Measurements from ENCODE around the gene TCERG1L.

The TCERG1L gene

DNA sequence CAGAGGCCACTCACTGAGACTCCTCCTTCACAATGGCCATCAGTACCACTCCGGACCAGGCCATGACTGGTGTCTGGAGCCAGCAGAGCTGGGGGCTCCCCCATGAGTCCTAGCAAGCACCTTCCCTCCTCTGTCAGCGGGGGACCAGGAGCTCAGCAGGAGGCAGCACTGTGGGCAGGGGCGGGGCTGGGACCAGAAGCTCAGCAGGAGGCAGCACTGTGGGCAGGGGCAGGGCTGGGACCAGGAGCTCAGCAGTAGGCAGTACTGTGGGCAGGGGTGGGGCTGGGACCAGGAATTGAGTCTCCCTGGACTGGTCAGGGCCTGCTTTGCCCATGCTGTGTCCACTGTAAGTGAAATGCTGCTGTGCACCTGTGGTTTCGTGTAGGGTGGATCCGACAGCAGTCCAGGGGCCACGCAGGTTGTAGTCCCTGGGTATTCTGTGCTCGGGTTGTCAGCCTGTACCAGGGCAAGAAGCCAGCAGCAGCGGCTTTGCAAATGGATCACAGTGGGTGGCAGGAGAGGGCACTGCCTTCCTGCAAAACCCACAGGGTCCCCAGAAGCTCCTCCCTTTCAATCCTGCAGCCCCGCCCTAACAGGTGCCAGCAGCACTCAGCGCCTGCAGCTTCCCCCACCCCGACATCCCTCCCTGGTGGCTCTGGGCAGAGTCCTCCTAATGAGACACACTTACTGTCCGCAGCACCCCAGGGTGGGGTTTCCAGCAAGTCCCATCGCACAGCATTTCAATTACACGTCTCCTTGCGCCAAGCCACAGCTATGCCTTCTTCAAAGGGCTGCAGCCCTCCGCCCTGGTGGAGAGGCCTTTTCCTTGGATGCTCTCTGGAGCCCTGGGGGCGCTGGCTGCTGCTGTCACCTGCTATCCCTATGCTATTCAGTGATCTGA, 220.5 kb downstream of the TCERG1L start:
- Histone ChIP-seq H3K27me3 (replicated peaks; ENCODE audit: control insufficient read depth, insufficient read depth, low read length) (no peaks in the 10 kb centered on the region), H3K36me3 (ENCODE audit: control insufficient read depth, insufficient read depth, low read length) (no peaks in the 10 kb centered on the region), H3K4me3 (replicated peaks; ENCODE audit: low read depth, low read length) (no peak overlapping the region)
- TF ChIP-seq, protein P1, sequence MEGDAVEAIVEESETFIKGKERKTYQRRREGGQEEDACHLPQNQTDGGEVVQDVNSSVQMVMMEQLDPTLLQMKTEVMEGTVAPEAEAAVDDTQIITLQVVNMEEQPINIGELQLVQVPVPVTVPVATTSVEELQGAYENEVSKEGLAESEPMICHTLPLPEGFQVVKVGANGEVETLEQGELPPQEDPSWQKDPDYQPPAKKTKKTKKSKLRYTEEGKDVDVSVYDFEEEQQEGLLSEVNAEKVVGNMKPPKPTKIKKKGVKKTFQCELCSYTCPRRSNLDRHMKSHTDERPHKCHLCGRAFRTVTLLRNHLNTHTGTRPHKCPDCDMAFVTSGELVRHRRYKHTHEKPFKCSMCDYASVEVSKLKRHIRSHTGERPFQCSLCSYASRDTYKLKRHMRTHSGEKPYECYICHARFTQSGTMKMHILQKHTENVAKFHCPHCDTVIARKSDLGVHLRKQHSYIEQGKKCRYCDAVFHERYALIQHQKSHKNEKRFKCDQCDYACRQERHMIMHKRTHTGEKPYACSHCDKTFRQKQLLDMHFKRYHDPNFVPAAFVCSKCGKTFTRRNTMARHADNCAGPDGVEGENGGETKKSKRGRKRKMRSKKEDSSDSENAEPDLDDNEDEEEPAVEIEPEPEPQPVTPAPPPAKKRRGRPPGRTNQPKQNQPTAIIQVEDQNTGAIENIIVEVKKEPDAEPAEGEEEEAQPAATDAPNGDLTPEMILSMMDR (IDR thresholded peaks at IDR 0.05; ENCODE audit: insufficient read depth, low read length, poor library complexity, severe bottlenecking): no peak
- DNase-seq (ENCODE audit: extremely low read depth, insufficient read length): no peak

DNA sequence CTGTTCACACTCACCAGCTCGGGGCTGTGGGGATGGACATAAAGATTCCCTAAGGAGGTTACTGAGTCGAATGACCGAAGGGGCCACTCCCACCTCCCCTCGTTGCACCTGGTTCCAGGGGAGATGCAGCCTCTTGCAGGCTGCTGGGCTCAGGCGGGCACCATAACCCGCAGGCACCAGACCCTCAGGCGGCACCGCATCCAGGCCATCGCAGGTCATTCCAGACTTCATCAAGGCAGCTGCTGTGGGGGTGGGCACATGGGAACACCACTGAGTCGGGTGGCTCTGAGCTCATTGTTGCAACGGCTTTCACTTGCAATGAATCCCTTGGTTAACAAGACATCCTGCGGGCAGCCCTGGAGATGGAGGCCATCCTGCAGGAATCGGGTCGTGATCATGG, 221.7 kb downstream of the TCERG1L start:
- Histone ChIP-seq H3K27me3 (replicated peaks; ENCODE audit: control insufficient read depth, insufficient read depth, low read length) (no peaks in the 10 kb centered on the region), H3K36me3 (ENCODE audit: control insufficient read depth, insufficient read depth, low read length) (no peaks in the 10 kb centered on the region), H3K4me3 (replicated peaks; ENCODE audit: low read depth, low read length) (no peak overlapping the region)
- DNase-seq (ENCODE audit: extremely low read depth, insufficient read length): no peak
- TF ChIP-seq, protein P1 (IDR thresholded peaks at IDR 0.05; ENCODE audit: insufficient read depth, low read length, poor library complexity, severe bottlenecking): no peak

DNA sequence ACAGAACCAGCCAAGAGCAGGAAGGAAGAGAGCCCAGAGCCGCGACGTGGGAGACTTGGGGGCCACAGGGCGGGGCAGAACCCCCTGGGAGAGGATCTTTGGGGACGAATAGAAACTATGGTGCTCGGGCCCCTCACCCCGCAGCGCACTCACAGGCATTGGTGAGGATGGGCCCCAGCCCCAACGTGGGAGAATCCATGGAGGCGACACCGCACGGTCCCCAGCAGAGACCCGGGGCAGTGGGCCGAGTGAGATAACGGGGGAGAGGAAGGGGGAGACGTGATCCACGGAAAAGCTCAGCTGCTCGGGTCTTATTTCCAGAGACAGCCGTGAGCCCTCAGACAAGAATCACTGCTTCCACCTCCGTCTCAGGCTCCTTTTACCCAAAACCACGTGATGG, 222.4 kb downstream of the TCERG1L start:
- Histone ChIP-seq H3K36me3 (ENCODE audit: control insufficient read depth, insufficient read depth, low read length) (no peaks in the 10 kb centered on the region), H3K4me3 (replicated peaks; ENCODE audit: low read depth, low read length) (no peak overlapping the region), H3K27me3 (replicated peaks; ENCODE audit: control insufficient read depth, insufficient read depth, low read length) (no peaks in the 10 kb centered on the region)
- DNase-seq (ENCODE audit: extremely low read depth, insufficient read length): no peak
- TF ChIP-seq, protein P1 (IDR thresholded peaks at IDR 0.05; ENCODE audit: insufficient read depth, low read length, poor library complexity, severe bottlenecking): no peak

DNA sequence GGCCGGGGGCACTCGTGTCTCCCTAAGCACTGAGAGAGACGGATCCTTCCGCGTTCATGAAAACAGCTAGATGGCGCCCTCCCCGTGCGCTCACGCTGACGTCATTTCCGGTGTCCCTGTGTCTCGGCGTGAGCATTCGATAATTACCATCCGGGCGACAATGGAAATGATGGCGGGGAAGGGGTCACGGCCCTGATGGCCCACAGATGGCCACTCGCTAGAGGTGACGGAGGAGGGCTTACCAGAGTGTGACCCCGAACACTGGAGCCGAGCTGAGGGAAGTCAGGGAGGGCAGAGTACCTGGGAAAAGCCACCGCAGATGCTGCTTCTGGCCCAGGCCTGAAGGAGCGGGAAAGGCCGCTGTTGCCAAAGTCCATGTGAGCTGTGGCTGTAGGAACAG, 222.9 kb downstream of the TCERG1L start:
- DNase-seq (ENCODE audit: extremely low read depth, insufficient read length): no peak
- Histone ChIP-seq H3K4me3 (replicated peaks; ENCODE audit: low read depth, low read length) (no peak overlapping the region), H3K36me3 (ENCODE audit: control insufficient read depth, insufficient read depth, low read length) (no peaks in the 10 kb centered on the region), H3K27me3 (replicated peaks; ENCODE audit: control insufficient read depth, insufficient read depth, low read length) (no peaks in the 10 kb centered on the region)
- TF ChIP-seq, protein P1 (IDR thresholded peaks at IDR 0.05; ENCODE audit: insufficient read depth, low read length, poor library complexity, severe bottlenecking): no peak

DNA sequence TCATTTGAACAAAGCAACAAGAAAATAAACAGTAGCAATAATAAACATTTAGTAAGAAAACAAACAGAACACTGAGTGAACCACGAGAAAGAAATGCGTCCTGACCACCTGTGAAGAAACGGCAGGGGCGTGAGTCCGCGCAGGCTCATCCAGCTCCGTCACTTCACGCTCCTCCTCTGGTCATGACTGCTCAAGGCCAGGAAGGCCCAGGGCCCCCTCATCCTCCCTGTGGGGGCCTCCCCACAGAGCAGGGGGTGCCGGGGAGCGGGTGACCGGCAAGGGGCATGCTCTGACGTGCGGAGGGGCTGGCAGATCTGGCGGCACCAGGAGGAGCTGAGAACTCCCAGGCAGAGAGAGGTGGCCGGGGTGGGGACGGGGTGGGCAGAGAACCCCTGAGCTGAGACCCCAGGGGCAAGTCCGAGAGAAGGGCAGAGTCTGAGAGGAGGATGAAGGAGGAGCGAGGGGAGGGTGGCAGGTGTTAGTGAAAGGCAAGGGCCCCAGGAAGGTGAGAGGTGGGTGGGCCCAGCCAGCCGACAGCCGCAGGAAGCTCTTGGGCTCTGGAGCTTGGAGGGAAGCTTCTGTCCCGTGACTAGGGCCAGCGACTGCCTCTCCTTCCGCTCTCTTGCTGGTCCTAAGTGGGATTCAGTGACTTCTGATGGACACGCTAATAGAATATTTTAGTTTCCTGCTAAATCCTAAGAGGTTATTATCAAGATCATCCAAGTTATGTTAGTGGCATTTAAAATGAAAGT, 223.9 kb downstream of the TCERG1L start:
- TF ChIP-seq, protein P1 (IDR thresholded peaks at IDR 0.05; ENCODE audit: insufficient read depth, low read length, poor library complexity, severe bottlenecking): no peak
- no peak for DNase-seq (ENCODE audit: extremely low read depth, insufficient read length)
- Histone ChIP-seq H3K4me3 (replicated peaks; ENCODE audit: low read depth, low read length) (no peak overlapping the region), H3K36me3 (ENCODE audit: control insufficient read depth, insufficient read depth, low read length) (no peaks in the 10 kb centered on the region), H3K27me3 (replicated peaks; ENCODE audit: control insufficient read depth, insufficient read depth, low read length) (no peaks in the 10 kb centered on the region)
